SU-DHL-6 (cell line): ENCODE results near the gene SPNS3.

Experiments used
- CTCF ChIP-seq: fragments of 200-600 bp; sonication (generic); IDR thresholded peaks from one replicate; pipeline ENCODE4 v1.5.1; 2017; ENCODE audit warnings: antibody characterized with exemption, mild to moderate bottlenecking, low read length, moderate library complexity; ENCODE audit not compliant: insufficient read depth, poor library complexity, severe bottlenecking
- EZH2phosphoT487 ChIP-seq: fragments of 200-600 bp; sonication (generic), shearing (Covaris generic); conservative IDR thresholded peaks from 2 replicates; pipeline ENCODE4 v1.6.1; 2018; ENCODE audit warnings: mild to moderate bottlenecking, antibody characterized with exemption, low read length, moderate library complexity, mixed read lengths

GRCh38 chr17:4522661-4523060, 88.9 kb downstream of the SPNS3 start:
- no peak for TF ChIP-seq CTCF
- no peak for TF ChIP-seq EZH2phosphoT487
